GM18951 (cell line): Measurements from ENCODE around the gene RAN.

Experiments
- POLR2A ChIP-seq: IDR thresholded peaks from 4 replicates; pipeline ENCODE4 v1.6.1; 2011; ENCODE audit warnings: mild to moderate bottlenecking; ENCODE audit not compliant: insufficient read length, insufficient read depth; ENCODE audit errors: extremely low read depth
- in situ Hi-C: fragments of 300-500 bp; cut with MboI; formaldehyde crosslinking; loops from one replicate; pipeline ENCODE4 v1.12.0; 2022; ENCODE audit warnings: low sequenced_read_pairs, mixed read lengths, inconsistent platforms; ENCODE audit not compliant: unreplicated experiment

The RAN gene

GRCh38 chr12:130916241-130916911 lies 44.5 kb downstream of the RAN start:
- no peak for TF ChIP-seq POLR2A
- in situ Hi-C loops, result no loop called here

- in situ Hi-C loops, result no loop called here
- TF ChIP-seq POLR2A, result no peak
Measured at GRCh38 chr12:130917607-130918006, 45.7 kb downstream of the RAN start.

- in situ Hi-C loops, result no loop called here
- TF ChIP-seq POLR2A, result no peak
Measured at GRCh38 chr12:130919086-130919485, 47.2 kb downstream of the RAN start.

GRCh38 chr12:130920119-130920703 lies 48.3 kb downstream of the RAN start:
- TF ChIP-seq POLR2A, result no peak
- in situ Hi-C loops, result no loop called here

- in situ Hi-C loops, result no loop called here
- TF ChIP-seq POLR2A, result no peak
Measured at GRCh38 chr12:130920723-130921381, 49.0 kb downstream of the RAN start.

GRCh38 chr12:130922511-130922953 lies 50.7 kb downstream of the RAN start:
- in situ Hi-C loops, result no loop called here
- TF ChIP-seq POLR2A, result no peak

GRCh38 chr12:130924966-130925665 lies 53.2 kb downstream of the RAN start:
- TF ChIP-seq POLR2A, result no peak
- in situ Hi-C loops, result no loop called here

GRCh38 chr12:130925666-130926015 lies 53.8 kb downstream of the RAN start:
- in situ Hi-C loops, result no loop called here
- TF ChIP-seq POLR2A, result no peak
